Measurements from ENCODE around the gene ADK.

ADK gene

GRCh38 chr10:74371696-74372095 lies 220.7 kb downstream of the ADK start:
- FAIRE-seq, result no peak

DNA sequence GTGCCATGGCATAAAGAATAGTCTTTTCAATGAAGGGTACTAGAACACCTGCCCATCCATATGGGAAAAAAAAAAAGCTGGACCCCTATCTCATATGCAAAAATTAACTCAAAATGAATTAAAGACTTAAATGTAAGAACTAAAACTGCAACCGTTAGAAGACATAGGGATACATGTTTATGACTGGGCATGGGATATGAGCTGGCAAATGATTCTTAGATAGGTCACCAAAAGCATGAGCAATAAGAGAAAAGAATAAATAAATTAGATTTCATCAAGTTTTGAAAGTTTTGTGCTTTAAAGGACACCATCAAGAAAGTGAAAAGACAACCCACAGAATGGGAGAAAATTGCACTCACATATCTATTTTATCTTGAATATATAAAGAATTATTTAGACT lies 222.0 kb downstream of the ADK start:
- FAIRE-seq, result no peak

GRCh38 chr10:74377476-74377875 lies 226.5 kb downstream of the ADK start:
- FAIRE-seq, result no peak

DNA sequence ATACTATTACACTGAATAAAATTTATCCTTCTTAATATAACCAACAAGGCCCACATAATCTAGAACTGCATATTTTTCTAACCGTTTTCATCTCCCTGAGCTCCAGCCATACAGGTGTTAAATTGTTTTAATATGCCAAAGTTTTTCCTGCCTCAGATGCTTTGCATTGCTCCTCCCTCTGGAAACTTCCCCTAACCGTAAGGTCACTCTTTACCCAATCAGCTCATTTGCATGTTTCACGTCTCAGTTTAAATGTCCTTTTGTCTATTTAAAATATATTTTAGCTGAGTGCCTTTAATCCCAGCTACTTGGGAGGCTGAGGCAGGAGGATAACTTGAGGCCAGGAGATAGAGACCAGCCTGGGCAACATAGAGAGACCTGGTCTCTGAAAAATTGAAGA lies 228.5 kb downstream of the ADK start:
- no peak for FAIRE-seq

GRCh38 chr10:74380795-74381194 lies 229.8 kb downstream of the ADK start:
- FAIRE-seq, result peak; percentile 86

DNA sequence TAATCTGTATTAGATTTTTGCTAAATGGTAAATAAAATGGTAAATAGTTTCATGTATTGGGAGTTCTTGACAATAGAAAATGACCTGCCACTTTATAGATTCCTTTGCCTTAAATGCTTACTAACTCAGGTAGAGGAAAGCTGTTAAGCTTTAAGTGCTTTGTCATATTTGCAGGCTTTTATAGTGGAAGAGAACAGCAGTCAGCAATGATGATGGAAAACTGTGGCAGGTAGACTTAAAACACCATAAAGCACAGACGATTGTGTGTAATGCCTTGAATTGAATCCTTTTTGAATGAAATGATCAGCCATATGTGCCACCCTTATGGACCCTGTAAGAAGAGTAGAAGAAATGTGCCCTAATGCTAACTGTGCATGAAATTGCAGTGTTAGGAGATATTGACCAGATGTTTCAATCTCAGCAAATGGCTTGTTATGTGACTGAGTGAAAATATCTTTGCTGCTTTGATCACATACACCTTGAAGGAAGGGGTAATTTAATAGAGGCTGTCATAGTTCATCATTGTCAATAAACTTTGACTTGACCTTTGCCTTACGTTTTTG lies 230.4 kb downstream of the ADK start:
- no peak for FAIRE-seq

GRCh38 chr10:74382663-74383062 lies 231.6 kb downstream of the ADK start:
- FAIRE-seq, result no peak

DNA sequence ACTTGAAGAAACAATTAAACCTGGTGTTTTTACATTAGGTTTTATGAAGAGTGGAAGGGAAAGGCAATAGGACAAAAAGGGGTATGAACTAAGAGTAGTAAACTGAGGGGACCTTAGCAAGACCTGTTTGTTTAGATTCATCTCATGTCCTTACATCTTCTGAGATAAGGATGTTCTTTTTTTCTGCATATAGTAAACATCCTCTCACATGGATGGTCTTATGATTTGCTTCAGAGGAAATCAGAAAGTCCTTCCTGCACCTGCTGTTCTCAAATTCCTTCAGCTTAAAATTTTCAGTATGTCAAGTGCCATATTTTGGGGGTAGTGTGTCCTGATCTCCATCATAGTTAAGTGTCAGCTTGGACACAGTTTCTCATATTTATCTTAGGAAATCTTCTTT lies 232.6 kb downstream of the ADK start:
- FAIRE-seq, result no peak

GRCh38 chr10:74384615-74385183 lies 233.7 kb downstream of the ADK start:
- FAIRE-seq, result no peak

GRCh38 chr10:74388801-74389200 lies 237.8 kb downstream of the ADK start:
- no peak for FAIRE-seq

DNA sequence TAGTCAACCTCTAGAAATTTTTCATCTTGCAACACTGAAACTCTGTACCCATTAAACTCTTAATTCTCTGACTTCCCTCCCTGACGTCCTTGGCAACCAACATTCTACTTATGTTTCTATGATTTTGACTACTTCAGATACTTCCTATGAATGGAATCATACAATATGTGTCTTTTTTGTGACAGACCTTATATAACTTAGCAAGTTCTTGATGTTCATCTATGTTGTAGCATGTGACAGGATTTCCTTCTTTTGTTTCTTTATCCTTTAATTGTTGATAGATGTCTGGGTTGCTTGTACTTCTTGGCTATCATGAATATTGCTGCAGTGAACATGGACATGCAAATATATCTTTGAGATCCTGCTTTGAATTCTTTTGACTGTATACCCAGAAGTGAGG lies 240.8 kb downstream of the ADK start:
- no peak for FAIRE-seq

DNA sequence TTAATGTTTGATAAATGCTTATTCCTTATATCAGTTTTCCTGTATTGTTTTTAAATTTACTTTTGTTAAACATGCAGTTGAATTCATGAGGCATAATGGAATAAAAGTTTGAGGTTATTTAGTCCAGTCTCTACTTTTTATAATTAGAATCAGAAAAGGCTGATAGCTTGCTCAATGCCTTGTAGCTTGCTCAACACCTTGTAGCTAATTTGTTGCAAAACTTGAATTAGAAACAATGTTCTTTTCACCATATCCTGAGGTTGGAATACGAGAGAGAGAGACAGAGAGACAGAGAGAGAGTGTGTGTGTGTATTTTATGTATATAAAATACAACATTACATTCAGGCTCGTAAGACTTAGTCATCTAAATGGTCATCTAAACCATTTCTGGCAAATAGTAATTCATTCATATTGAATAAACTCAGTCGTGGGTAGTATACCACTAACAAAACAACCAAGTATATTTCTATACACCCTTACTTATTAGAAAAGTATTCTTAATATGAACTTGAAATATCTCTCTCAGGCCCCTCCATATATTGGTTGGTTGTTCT lies 243.5 kb downstream of the ADK start:
- no peak for FAIRE-seq

DNA sequence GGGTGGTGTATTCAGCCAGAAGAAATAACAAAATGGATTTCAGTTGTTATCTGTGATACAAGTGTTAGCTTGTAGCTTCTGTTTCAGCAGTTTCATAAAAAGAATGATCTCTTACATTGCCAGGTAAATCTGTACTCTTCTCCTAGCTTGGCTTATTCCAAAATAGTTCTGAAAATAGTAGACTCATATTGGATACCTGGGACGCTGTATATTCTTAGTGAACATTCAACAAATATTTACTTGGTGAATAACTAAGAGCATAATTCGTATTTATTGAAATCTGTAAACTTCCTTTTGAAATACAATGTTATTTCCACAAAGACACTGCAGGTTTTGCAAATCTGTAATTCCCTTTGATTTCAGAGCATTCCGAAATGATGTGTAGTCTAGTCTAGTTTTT lies 249.2 kb downstream of the ADK start:
- no peak for FAIRE-seq

- FAIRE-seq, result no peak
Measured at GRCh38 chr10:74406006-74406405, 255.0 kb downstream of the ADK start.

- peak; percentile 74 for FAIRE-seq
Measured at GRCh38 chr10:74415146-74415839, 264.3 kb downstream of the ADK start.

DNA sequence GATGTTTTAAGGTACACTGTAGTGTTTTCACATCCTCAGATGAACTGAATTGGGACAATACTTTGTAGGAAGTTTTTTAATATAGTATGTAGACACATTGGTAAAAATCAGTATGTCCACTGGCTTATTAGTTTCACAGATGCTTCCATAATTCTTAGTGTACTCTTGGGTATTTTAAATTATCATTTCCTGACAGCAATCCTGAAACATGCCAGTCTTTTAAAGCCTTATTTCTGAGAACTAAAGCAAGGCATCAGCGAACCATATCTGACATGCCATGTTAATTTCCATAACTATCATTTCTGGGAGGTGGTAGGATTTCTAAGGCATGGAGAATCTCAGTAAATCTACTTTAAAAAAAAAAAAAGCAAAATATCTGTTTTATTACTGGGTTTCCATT lies 266.4 kb downstream of the ADK start:
- no peak for FAIRE-seq

DNA sequence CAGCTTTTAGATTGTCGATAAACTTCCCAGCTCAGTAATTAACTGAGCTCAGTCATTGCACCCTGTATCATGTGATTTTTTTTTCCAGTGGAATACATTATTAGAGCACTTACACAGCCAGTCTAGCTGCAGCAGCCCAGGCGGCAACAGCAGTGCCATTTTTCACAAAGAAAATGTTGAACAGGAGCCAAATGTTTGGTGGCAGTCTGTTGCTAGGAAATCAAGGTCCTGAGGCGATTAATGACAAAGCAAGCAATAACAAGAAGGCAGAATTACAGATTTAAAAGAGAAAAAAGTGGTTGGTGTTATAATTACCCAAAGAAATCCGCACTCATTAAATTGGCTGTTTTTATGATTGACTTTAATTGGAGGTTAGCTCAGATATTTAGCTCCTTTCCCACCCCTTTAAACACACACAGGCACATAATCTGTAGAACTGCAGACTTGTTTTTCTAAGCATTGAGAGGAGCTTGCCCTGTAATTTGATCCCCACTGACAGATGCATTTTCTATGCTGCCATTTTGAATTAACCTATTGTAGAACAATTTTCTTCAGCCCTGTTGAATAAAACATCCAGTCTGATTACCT lies 267.4 kb downstream of the ADK start:
- FAIRE-seq, result peak; percentile 100

DNA sequence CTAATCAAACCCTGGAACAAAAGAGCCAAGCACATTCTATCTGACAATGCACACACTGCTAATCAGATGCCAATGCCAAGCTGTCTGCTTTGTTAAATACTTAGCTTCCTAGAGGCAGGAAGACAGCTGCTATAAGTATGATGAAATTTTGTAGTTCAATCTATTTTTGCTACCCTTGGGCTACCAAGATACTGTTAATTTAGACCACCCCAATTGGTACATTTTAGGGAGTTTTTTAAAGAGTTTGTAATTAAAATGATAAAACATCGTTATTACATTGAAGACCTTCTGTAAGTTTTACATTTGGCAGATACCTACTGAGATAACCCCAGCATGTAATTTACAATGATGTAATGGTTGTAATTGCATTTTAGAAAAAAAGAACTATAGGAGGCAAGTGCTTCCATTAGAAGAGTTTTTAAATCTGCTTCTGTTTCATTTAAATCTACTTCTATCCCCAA lies 268.5 kb downstream of the ADK start:
- FAIRE-seq, result no peak

DNA sequence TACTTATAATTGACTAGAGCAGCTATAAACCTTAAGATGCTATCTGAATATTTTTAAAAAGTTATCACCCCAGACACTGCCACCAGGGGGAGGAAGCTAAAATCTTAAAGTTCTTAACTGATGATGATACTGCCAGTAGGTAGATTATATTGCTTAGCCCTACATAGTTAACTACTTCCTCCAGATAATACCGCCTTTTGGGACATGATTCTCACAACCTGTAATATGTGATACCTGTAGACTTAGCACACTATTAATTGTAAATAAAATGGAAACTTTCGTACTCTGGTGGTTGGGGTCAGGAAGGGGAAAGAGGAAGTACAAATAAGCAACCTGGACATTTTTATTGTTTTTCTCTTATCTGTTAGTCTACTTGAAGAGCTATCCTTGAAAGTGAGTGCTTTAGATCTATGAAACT lies 268.9 kb downstream of the ADK start:
- FAIRE-seq, result peak; percentile 94

GRCh38 chr10:74424565-74424964 lies 273.5 kb downstream of the ADK start:
- no peak for FAIRE-seq

- no peak for FAIRE-seq
Measured at GRCh38 chr10:74425456-74426001, 274.5 kb downstream of the ADK start.

DNA sequence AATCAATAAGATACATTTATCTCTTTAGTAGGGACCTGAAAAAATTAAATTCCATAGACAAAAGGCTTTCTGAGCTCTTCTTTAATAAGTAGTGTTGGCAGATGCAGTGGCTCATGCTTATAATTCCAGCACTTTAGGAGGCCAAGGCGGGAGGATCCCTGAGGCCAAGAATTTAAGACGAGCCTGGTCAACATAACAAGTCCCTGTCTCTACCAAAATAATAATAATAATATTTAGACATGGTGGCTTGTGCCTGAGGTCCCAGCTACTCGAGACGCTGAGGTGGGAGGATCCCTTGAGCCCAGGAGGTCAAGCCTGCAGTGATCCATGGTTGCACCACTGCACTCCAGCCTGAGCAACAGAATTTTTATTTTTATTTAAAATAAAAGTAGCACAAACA lies 280.8 kb downstream of the ADK start:
- no peak for FAIRE-seq

- peak; percentile 95 for FAIRE-seq
Measured at GRCh38 chr10:74432841-74433594, 282.0 kb downstream of the ADK start.

All from islet of Langerhans (tissue), 1 donor.